T-cell (primary cell): ENCODE data around the gene RNASET2. TPM values are rescaled to one million over a fixed set of nuclear protein-coding genes. Genes with fewer than 3 reads are reported as not detected.
"Not testable (repeated sequence)": the region's sequence is repeated elsewhere in the genome, so short reads cannot be mapped to it uniquely, and the experiment has no call there.

ENCODE experiments used
- ATAC-seq, 4 experiments: fragments of 200-7000 bp in 3 of 4; fragments of 150-1000 bp in 1 of 4; cut with Tn5 transposase; replicated peaks in 1 of 4; 1 replicate in 3 of 4; 2 replicates in 1 of 4; pipeline ENCODE4 v1.10.0; 2021; ENCODE audit warnings: moderate library complexity in 3 of 4, mild to moderate bottlenecking in 2 of 4, moderate number of reproducible peaks in 1 of 4
- CTCF ChIA-PET, 2 donors: fragments of 300-600 bp; sonication (Branson Sonifier 250); formaldehyde crosslinking; loops; one replicate each; lab custom pipeline; 2022; ENCODE audit warnings: antibody characterized with exemption in 2 of 2; lab: Charles Lee
- POLR2A ChIA-PET, 2 donors: fragments of 300-600 bp; sonication (Branson Sonifier 250); formaldehyde crosslinking; loops; one replicate each; lab custom pipeline; 2022; ENCODE audit warnings: antibody characterized with exemption in 2 of 2; lab: Charles Lee
- DNase-seq, 35 experiments: peaks; one replicate each; pipeline versions ENCODE4 v3.0.0 to v3.0.0-alpha.2; 2013 to 2023
- H3K27ac ChIP-seq: one replicate; pipeline ENCODE4 v1.5.1; 2013; ENCODE audit warnings: low read length
- H3K27me3 ChIP-seq, 2 experiments: replicated peaks in 1 of 2; 1 replicate in 1 of 2; 2 replicates in 1 of 2; pipeline versions ENCODE4 v1.6.1 to v1.7.0; 2013; ENCODE audit warnings: low read length in 1 of 2, mixed read lengths in 1 of 2; ENCODE audit not compliant: control insufficient read depth in 2 of 2, insufficient read depth in 2 of 2; ENCODE audit errors: extremely low read depth in 1 of 2
- H3K36me3 ChIP-seq, 2 donors: 1 replicate in 1 of 2; 2 replicates in 1 of 2; pipeline versions ENCODE4 v1.6.1 to v1.7.0; 2013; ENCODE audit warnings: low read length in 1 of 2; ENCODE audit not compliant: control insufficient read depth in 2 of 2, insufficient read depth in 1 of 2; ENCODE audit errors: extremely low read depth in 1 of 2
- H3K4me1 ChIP-seq, 2 experiments: 1 replicate in 1 of 2; 2 replicates in 1 of 2; pipeline versions ENCODE4 v1.6.1 to v1.7.0; 2013; ENCODE audit warnings: low read length in 2 of 2, mixed read lengths in 1 of 2; ENCODE audit not compliant: insufficient read depth in 2 of 2, control insufficient read depth in 1 of 2; ENCODE audit errors: extremely low read depth in 1 of 2
- H3K4me3 ChIP-seq, 2 donors: 1 replicate in 1 of 2; 2 replicates in 1 of 2; pipeline versions ENCODE4 v1.5.1 to v1.7.0; 2013; ENCODE audit warnings: mild to moderate bottlenecking in 2 of 2, low read length in 1 of 2, moderate library complexity in 1 of 2; ENCODE audit not compliant: control insufficient read depth in 1 of 2; ENCODE audit errors: extremely low read depth in 1 of 2
- H3K9me3 ChIP-seq: 2 replicates; pipeline ENCODE4 v1.7.0; 2013
- H3K27ac Mint-ChIP-seq, 2 donors: one replicate each; pipeline ENCODE4 v1.8.0; 2020 to 2021; ENCODE audit warnings: mild to moderate bottlenecking in 2 of 2, mixed read lengths in 2 of 2
- H3K27me3 Mint-ChIP-seq, 2 donors: one replicate each; pipeline ENCODE4 v1.8.0; 2021 to 2022; ENCODE audit warnings: mixed read lengths in 2 of 2
- H3K36me3 Mint-ChIP-seq: one replicate; pipeline ENCODE4 v1.8.0; 2021; ENCODE audit warnings: mixed read lengths
- H3K4me1 Mint-ChIP-seq, 3 donors: one replicate each; pipeline ENCODE4 v1.8.0; 2020 to 2022; ENCODE audit warnings: mixed read lengths in 3 of 3, mild to moderate bottlenecking in 1 of 3
- H3K4me3 Mint-ChIP-seq, 3 donors: one replicate each; pipeline ENCODE4 v1.8.0; 2020 to 2022; ENCODE audit warnings: mild to moderate bottlenecking in 3 of 3, mixed read lengths in 3 of 3, moderate library complexity in 3 of 3
- H3K9me3 Mint-ChIP-seq, 3 donors: one replicate each; pipeline ENCODE4 v1.8.0; 2020 to 2022; ENCODE audit warnings: mixed read lengths in 3 of 3
- WGBS: methylation state at CpG from one replicate; pipeline ENCODE4 v1.1.5; 2013; ENCODE audit warnings: missing lambda C conversion rate; ENCODE audit not compliant: insufficient coverage; 5-methylcytosine and 5-hydroxymethylcytosine counted together
- total RNA-seq, 35 experiments: library from RNA in 6 of 35; stranded (reverse) in 6 of 35; fragments of 120-200 nt in 1 of 35; gene quantifications; one replicate each; pipeline versions ENCODE4 v1.2.1 to v1.2.4 and lab custom pipeline; 2013 to 2026

RNASET2 gene
- total RNA-seq, 5 donors from 2014 or later (not counting 1 experiment from before 2014, with no cell fraction given): 121 to 275 (median 252) TPM

DNA sequence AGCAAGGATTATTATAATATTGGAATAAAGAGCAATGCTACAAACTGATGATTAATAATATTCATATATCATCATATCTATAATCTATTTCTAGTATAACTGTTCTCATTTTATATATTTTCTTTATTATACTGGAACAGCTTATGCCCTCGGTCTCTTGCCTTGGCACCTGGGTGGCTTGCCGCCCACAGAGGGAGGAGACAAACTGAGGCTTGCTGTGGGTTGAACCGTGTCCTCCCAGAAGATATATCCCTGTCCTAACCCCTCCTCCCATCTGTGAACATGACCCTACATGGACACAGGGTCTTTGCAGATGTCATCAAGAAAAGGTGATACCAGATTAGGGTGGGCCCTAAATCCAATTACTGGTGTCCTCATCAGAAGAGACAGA lies 4.7 kb downstream of the RNASET2 start:
- no peak for ATAC-seq
- H3K36me3 ChIP-seq: peaks cover 4 to 36% of the 10 kb centered on the region in 2 donors
- Mint-ChIP-seq H3K27ac (peak overlapping the region; percentile 98 to 100), H3K4me1 (peaks cover 58 to 73% (median 60%) of the 10 kb centered on the region in 3 donors), H3K36me3 (peaks cover 41% of the 10 kb centered on the region), H3K9me3 (no peaks in the 10 kb centered on the region), H3K4me3 (peak overlapping the region; percentile 70 to 92 (median 77)), H3K27me3 (no peaks in the 10 kb centered on the region)
- H3K27me3 ChIP-seq: no peaks in the 10 kb centered on the region
- H3K27ac ChIP-seq: peak overlapping the region; percentile 96
- peak overlapping the region in 1 of 2 donors; percentile 39 for H3K4me3 ChIP-seq
- POLR2A ChIA-PET: interaction anchor here in 1 of 2 donors (0.6 kb wide), 1 partner anchor 173 kb away, joined by 3 read pairs; no protein-coding TSS in a partner anchor
- no CpG with 5 or more reads among the region's 3 CpGs for WGBS
- H3K9me3 ChIP-seq: no peaks in the 10 kb centered on the region
- CTCF ChIA-PET: interaction anchor here (0.9 to 1.7 kb wide), 5 partner anchors 11 to 48 kb away, joined by 3 to 8 read pairs (median 5); no protein-coding TSS in a partner anchor
- DNase-seq: no peak
- peaks cover 34 to 77% of the 10 kb centered on the region in 2 experiments for H3K4me1 ChIP-seq

DNA sequence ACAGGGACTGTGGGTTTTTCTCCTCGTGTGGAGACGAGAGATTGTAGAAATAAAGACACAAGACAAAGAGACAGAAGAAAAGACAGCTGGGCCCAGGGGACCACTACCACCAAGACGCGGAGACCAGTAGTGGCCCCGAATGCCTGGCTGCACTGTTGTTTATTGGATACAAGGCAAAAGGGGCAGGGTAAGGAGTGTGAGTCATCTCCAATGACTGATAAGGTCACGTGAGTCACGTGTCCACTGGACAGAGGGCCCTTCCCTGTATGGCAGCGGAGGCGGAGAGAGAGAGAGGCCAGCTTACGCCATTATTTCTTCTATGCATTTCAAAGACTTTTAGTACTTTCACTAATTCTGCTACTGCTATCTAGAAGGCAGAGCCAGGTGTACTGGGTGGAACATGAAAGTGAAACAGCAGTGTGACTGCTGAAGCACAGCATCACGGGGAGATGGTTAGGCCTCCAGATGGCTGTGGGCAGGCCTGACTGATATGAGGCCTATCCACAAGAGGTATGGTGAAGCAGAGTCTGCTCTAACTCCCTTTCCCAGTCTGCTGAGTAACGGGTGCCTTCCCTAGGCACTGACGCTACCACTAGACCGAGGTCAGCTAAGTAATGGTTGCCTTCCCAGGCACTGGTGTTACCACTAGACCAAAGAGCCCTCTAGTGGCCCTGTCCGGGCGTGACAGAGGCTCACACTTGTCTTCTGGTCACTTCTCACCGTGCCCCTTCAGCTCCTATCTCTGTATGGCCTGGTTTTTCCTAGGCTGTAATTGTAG lies 5.3 kb downstream of the RNASET2 start:
- WGBS: 32% methylated on average over 9 of the region's 17 CpGs
- not testable (repeated sequence) for H3K9me3 ChIP-seq, H3K27me3 Mint-ChIP-seq, H3K9me3 Mint-ChIP-seq, H3K27me3 ChIP-seq
- ATAC-seq (peak; percentile 62 to 70 (median 64)), DNase-seq (peak; percentile 34 to 78 (median 54))
- Histone ChIP-seq H3K4me1 (peaks cover 34 to 76% of the 10 kb centered on the region in 2 experiments), H3K27ac (peak overlapping the region; percentile 96), H3K36me3 (peaks cover 4 to 42% of the 10 kb centered on the region in 2 donors), H3K4me3 (peak overlapping the region in 1 of 2 donors; percentile 39)
- Mint-ChIP-seq H3K27ac (peak overlapping the region; percentile 98 to 100), H3K4me3 (peak overlapping the region; percentile 70 to 85 (median 77)), H3K36me3 (peaks cover 47% of the 10 kb centered on the region), H3K4me1 (peaks cover 59 to 74% (median 60%) of the 10 kb centered on the region in 3 donors)
- POLR2A ChIA-PET: interaction anchor here in 1 of 2 donors (0.6 kb wide), 1 partner anchor 173 kb away, joined by 3 read pairs; no protein-coding TSS in a partner anchor
- CTCF ChIA-PET: interaction anchor here (0.6 to 1.7 kb wide), 6 partner anchors 10 to 99 kb away, joined by 3 to 8 read pairs (median 4); no protein-coding TSS in a partner anchor

DNA sequence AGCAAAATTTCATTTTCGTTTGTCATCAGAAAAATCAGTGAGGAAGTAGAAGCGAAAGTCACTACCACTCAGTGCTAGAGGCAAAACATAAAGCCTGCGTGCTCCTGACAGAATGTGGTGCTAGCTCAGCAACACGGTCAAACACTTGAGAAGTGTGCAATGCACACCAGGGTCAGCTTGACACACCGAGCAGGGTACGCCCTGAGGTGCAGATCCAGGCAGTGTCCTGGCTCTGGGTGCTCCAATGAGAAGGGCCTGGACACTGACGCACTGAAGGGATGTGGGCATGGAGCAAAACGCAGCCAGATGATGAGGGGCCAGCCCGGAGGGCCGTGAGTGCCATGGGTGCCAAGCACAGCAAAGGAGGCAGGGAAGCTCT lies 5.9 kb downstream of the RNASET2 start:
- WGBS: 31% methylated on average over 10 of the region's 10 CpGs
- Histone ChIP-seq H3K27me3 (no peaks in the 10 kb centered on the region), H3K36me3 (peaks cover 4 to 46% of the 10 kb centered on the region in 2 donors), H3K4me3 (peak overlapping the region in 1 of 2 donors; percentile 39), H3K9me3 (no peaks in the 10 kb centered on the region), H3K27ac (peak overlapping the region; percentile 96), H3K4me1 (peaks cover 34 to 70% of the 10 kb centered on the region in 2 experiments)
- H3K27me3 Mint-ChIP-seq: no peaks in the 10 kb centered on the region
- H3K4me3 Mint-ChIP-seq: peak overlapping the region; percentile 70 to 85 (median 77)
- DNase-seq (peak in 1 of 35 experiments; percentile 49), ATAC-seq (peak in 3 of 4 experiments; percentile 15 to 28 (median 17))
- H3K4me1 Mint-ChIP-seq: peaks cover 58 to 76% (median 61%) of the 10 kb centered on the region in 3 donors
- ChIA-PET CTCF (interaction anchor here in 1 of 2 donors (1.3 kb wide), 1 partner anchor 39 kb away, joined by 7 read pairs; no protein-coding TSS in a partner anchor), POLR2A (interaction anchor here in 1 of 2 donors (1.1 kb wide), 1 partner anchor 10 kb away, joined by 3 read pairs; no protein-coding TSS in a partner anchor)
- H3K27ac Mint-ChIP-seq: peak overlapping the region; percentile 98 to 100
- H3K36me3 Mint-ChIP-seq: peaks cover 51% of the 10 kb centered on the region
- no peaks in the 10 kb centered on the region for H3K9me3 Mint-ChIP-seq

DNA sequence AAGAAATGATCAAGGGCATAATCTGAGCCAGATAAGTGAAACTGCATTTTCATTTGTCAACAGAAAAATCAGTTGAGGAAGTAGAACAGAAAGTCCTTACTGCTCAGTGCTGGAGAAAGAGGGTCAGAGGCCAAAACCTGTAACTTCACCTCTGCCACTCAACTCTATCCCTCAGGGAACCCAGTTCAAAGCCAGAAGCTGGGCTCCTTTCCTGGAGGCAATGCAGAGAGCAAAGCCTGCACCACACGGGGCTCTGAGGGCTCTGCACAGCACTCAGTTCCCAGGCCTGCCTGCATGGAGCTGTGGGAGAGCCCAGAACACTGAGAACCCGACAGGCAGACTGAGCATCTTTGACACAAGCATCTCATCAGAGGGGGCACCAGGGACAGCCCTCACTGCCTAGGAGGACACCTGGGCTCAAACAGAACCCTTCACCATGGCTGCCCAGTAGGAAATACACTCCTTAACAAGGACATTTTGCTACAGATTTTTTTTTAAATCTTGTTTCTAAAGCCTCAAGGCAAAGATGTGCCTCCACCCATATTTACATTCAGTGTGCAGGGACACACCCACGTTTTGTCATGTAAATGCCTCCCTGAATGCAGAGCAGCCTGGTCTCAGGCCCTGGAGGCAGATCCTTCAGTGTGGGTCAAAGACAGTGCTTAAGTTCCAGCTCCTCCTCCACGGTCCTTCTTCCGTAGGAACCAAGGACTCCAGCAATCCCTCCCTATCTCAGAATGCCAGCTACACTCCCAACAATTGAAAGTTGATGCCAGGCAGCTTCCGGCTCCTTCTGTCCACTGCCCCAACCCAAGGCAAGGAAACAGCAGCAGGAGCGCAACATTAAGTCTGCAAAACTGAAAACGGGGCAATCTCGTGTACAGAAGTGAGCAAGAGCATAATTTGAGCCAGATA lies 6.6 kb downstream of the RNASET2 start:
- H3K9me3 ChIP-seq: no peaks in the 10 kb centered on the region
- peaks cover 4 to 51% of the 10 kb centered on the region in 2 donors for H3K36me3 ChIP-seq
- peak overlapping the region; percentile 70 to 85 (median 77) for H3K4me3 Mint-ChIP-seq
- H3K4me1 ChIP-seq: peaks cover 34 to 67% of the 10 kb centered on the region in 2 experiments
- no peaks in the 10 kb centered on the region for H3K27me3 ChIP-seq
- H3K9me3 Mint-ChIP-seq: no peaks in the 10 kb centered on the region
- peaks cover 57 to 72% (median 62%) of the 10 kb centered on the region in 3 donors for H3K4me1 Mint-ChIP-seq
- CTCF ChIA-PET: interaction anchor here (0.6 to 1.3 kb wide), 4 partner anchors 12 to 61 kb away, joined by 4 to 13 read pairs (median 6); no protein-coding TSS in a partner anchor
- peak overlapping the region; percentile 98 to 100 for H3K27ac Mint-ChIP-seq
- peak overlapping the region in 1 of 2 donors; percentile 39 for H3K4me3 ChIP-seq
- DNase-seq (peak in 3 of 35 experiments; percentile 16 to 33 (median 25)), ATAC-seq (peak in 3 of 4 experiments; percentile 25 to 39 (median 27))
- 43% methylated on average over 7 of the region's 9 CpGs for WGBS
- peak overlapping the region; percentile 96 for H3K27ac ChIP-seq
- no peaks in the 10 kb centered on the region for H3K27me3 Mint-ChIP-seq
- peaks cover 52% of the 10 kb centered on the region for H3K36me3 Mint-ChIP-seq
- POLR2A ChIA-PET: interaction anchor here (0.7 to 1.1 kb wide), 2 partner anchors 10 to 11 kb away, joined by 3 to 4 read pairs; no protein-coding TSS in a partner anchor

DNA sequence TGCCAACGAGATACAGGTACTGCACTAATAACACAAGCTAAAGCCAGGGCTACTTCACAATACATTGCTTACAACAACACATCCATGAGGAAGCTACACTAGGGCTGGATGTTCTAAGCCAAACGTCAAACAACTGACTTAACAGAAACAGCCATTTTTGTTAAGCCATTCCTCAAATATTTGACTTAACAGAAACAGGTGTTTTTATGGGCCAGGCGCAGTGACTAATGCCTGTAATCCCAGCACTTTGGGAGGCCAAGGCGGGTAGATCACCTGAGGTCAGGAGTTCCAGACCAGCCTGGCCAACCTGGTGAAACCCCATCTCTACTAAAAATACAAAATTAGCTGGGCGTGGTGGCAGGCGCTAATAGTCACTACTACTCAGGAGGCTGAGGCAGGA lies 7.6 kb downstream of the RNASET2 start:
- not testable (repeated sequence) for H3K9me3 Mint-ChIP-seq, DNase-seq, H3K27me3 Mint-ChIP-seq, H3K4me3 Mint-ChIP-seq, H3K9me3 ChIP-seq, H3K4me3 ChIP-seq, H3K27me3 ChIP-seq, ATAC-seq
- 93% methylated on average over 6 of the region's 6 CpGs for WGBS
- Histone ChIP-seq H3K36me3 (peaks cover 4 to 56% of the 10 kb centered on the region in 2 donors), H3K4me1 (peaks cover 30 to 59% of the 10 kb centered on the region in 2 experiments), H3K27ac (peak overlapping the region; percentile 96)
- Mint-ChIP-seq H3K27ac (peak overlapping the region; percentile 98 to 100), H3K4me1 (peaks cover 46 to 64% (median 55%) of the 10 kb centered on the region in 3 donors), H3K36me3 (peaks cover 52% of the 10 kb centered on the region)
- ChIA-PET POLR2A (interaction anchor here (0.6 to 0.7 kb wide), 4 partner anchors 8 to 31 kb away, joined by 3 to 10 read pairs (median 4); partner anchors contain the start of gene RNASET2 (in 1 of the 2)), CTCF (interaction anchor here (0.6 to 0.9 kb wide), 5 partner anchors 11 to 688 kb away, joined by 4 to 13 read pairs (median 6); no protein-coding TSS in a partner anchor)
